ENCODE results near the gene ZNF471.

ZNF471 gene

DNA sequence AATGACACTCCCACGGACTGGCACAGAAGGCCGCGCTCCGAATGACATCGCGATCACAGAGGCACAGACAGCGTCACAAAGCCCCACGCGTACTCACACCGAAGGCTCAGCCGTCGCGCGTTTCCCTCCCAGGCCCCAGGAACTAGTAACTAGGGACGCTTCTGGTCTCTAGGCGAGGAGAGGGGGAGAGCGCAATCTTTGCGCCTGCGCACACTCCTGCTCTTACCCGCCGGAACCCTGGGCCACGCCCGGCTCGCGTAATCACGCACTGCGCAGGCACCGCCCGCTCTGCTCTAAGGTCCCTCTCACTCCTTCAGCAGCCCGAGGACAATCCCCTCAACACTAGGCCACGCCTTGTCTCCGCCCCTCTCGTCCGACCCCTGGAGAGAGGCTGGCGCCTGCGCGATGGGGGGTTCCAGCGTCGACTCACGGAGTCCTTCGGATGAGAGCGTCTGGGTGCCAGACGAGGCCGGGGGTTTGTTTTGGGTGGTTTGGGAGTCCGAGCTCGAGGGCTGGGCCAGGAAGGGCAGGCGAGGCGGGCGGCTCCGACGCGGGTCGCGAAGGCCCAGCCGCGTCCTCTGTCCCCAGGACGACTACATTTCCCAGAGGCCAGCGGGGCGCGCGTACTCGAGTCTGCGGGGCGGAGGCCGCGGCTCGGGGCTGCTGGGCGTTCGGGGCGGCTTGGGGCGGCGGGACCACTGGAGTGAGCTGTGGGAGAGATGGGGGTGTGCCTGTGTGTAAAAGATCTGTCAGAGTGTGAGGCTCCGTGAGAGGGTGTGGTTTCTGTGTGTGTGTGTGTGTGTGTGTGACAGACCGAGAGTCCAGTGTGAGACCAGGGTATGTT is at the start of gene ZNF471:
TSS of gene ZNF471 (plus strand) at position 410 of the 844 bp plus-strand sequence. CDS start 3,717 bp downstream, outside the sequence.
- no peak for TF ChIP-seq CTCF (IDR thresholded peaks at IDR 0.05; ENCODE audit: low read depth, low read length)
- peak within 1 kb of the TSS; percentile 82 for H3K4me3 ChIP-seq (ENCODE audit: low read depth, low read length)

GRCh38 chr19:56474308-56474707 is 33.3 kb upstream of the ZNF471 start:
- H3K4me3 ChIP-seq (ENCODE audit: low read depth, low read length), result no peak overlapping the region
- TF ChIP-seq CTCF (IDR thresholded peaks at IDR 0.05; ENCODE audit: low read depth, low read length), result no peak

- peak overlapping the region; percentile 70 for H3K4me3 ChIP-seq (ENCODE audit: low read depth, low read length)
These were observed 31.6 kb upstream of the ZNF471 start for GRCh38 chr19:56476093-56476492.

GRCh38 chr19:56476651-56477428 is 30.8 kb upstream of the ZNF471 start, which contains the start of gene ZNF667:
Gene ZNF667 (minus strand): TSS chr19:56477345. CDS start chr19:56462370, 14,975 bp downstream.
- peak within 1 kb of the TSS; percentile 70 for H3K4me3 ChIP-seq (ENCODE audit: low read depth, low read length)
- TF ChIP-seq CTCF (IDR thresholded peaks at IDR 0.05; ENCODE audit: low read depth, low read length), result no peak

More at GRCh38 chr19:56476093-56476492, 31.6 kb upstream of the ZNF471 start:
- TF ChIP-seq CTCF (IDR thresholded peaks at IDR 0.05; ENCODE audit: low read depth, low read length), result no peak

GRCh38 chr19:56477429-56478338 is 30.0 kb upstream of the ZNF471 start:
- H3K4me3 ChIP-seq (ENCODE audit: low read depth, low read length), result peak overlapping the region; percentile 70
- no peak for TF ChIP-seq CTCF (IDR thresholded peaks at IDR 0.05; ENCODE audit: low read depth, low read length)

DNA sequence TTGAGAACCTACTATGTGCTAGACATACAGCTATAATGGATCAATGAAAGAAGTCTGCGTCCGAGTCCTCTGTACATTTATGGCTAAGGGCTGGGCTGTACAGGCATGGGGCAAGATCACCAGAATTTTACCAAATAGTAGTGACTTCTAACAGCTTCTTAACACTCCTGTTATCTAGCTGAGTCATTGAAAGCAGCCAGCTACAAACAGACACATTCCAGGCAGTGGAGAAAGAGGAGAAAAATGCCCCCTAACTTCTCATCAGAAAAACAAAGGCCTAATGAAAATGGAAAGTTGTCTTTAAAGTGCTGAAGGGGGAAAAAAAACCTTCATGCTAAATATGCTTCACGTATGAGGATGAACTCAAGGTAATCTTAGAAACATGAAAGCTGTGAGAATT is 16.3 kb upstream of the ZNF471 start:
- no peak for TF ChIP-seq CTCF (IDR thresholded peaks at IDR 0.05; ENCODE audit: low read depth, low read length)
- H3K4me3 ChIP-seq (ENCODE audit: low read depth, low read length), result no peak overlapping the region
